ENCODE results near the gene MEIS1. TPM values are rescaled to one million over a fixed set of nuclear protein-coding genes. Genes with fewer than 3 reads are reported as not detected.
A peak's percentile ranks its signal among the peaks of the same experiment; 100 is the strongest.

MEIS1 gene
- total and polyA plus RNA-seq, 12 donors, result 24.8 to 63.8 (median 38.6) TPM

GRCh38 chr2:66507673-66508201, 72.8 kb downstream of the MEIS1 start:
- Histone ChIP-seq H3K27me3 (no peaks in the 10 kb centered on the region), H3K27ac (peak overlapping the region in 8 of 10 donors; percentile 15 to 71 (median 48)), H3K4me3 (no peak overlapping the region), H3K4me1 (peaks cover 5 to 44% (median 22%) of the 10 kb centered on the region in 9 donors), H3K36me3 (no peaks in the 10 kb centered on the region), H3K9me3 (no peaks in the 10 kb centered on the region)
- DNase-seq, result no peak
- no peak for TF ChIP-seq CTCF (IDR thresholded peaks at IDR 0.05)
- 35 to 54% methylated on average over 13 of the region's 13 CpGs for WGBS, 2 donors
- peak in 7 of 8 donors; percentile 65 to 84 (median 78) for ATAC-seq
- intact Hi-C loops (cut with DNase I), result loop anchor here in 1 of 10 donors (1.0 kb wide), 1 partner anchor 34 kb away; no protein-coding TSS in a partner anchor

- Histone ChIP-seq H3K27ac (peak overlapping the region in 5 of 10 donors; percentile 46 to 71 (median 55)), H3K36me3 (no peaks in the 10 kb centered on the region), H3K4me1 (peaks cover 5 to 44% (median 22%) of the 10 kb centered on the region in 9 donors), H3K4me3 (no peak overlapping the region), H3K9me3 (no peaks in the 10 kb centered on the region), H3K27me3 (no peaks in the 10 kb centered on the region)
- peak in 6 of 8 donors; percentile 23 to 49 (median 38) for ATAC-seq
- no peak for TF ChIP-seq CTCF (IDR thresholded peaks at IDR 0.05)
- intact Hi-C loops (cut with DNase I), result no loop called here
- 47 to 50% methylated on average over 17 of the region's 17 CpGs for WGBS, 2 donors
- DNase-seq, result no peak
Measured at GRCh38 chr2:66508484-66509071, 73.7 kb downstream of the MEIS1 start.

GRCh38 chr2:66509326-66509811, 74.4 kb downstream of the MEIS1 start:
- 68 to 82% methylated on average over 1 of the region's 1 CpG for WGBS, 2 donors
- H3K36me3 ChIP-seq, result no peaks in the 10 kb centered on the region
- H3K4me3 ChIP-seq, result no peak overlapping the region
- intact Hi-C loops (cut with DNase I), result no loop called here
- H3K27ac ChIP-seq, result peak overlapping the region in 2 of 10 donors; percentile 55 to 71
- TF ChIP-seq CTCF (IDR thresholded peaks at IDR 0.05), result no peak
- no peaks in the 10 kb centered on the region for H3K9me3 ChIP-seq
- H3K27me3 ChIP-seq, result no peaks in the 10 kb centered on the region
- H3K4me1 ChIP-seq, result peaks cover 5 to 44% (median 22%) of the 10 kb centered on the region in 9 donors
- ATAC-seq, result peak in 3 of 8 donors; percentile 14 to 37 (median 17)
- DNase-seq, result no peak

GRCh38 chr2:66512626-66513025, 77.7 kb downstream of the MEIS1 start:
- ATAC-seq, result no peak
- H3K4me1 ChIP-seq, result peaks cover 5 to 47% (median 27%) of the 10 kb centered on the region in 9 donors
- intact Hi-C loops (cut with DNase I), result no loop called here
- TF ChIP-seq CTCF (IDR thresholded peaks at IDR 0.05), result no peak
- no peak overlapping the region for H3K4me3 ChIP-seq
- H3K27ac ChIP-seq, result no peak overlapping the region
- H3K27me3 ChIP-seq, result no peaks in the 10 kb centered on the region
- DNase-seq, result no peak
- no peaks in the 10 kb centered on the region for H3K36me3 ChIP-seq
- no peaks in the 10 kb centered on the region for H3K9me3 ChIP-seq
